DMS153 treated with DMSO at 0.1 percent for 48 hours (cell line): ENCODE data around the gene NTN4.
"Not testable (repeated sequence)": the region's sequence is repeated elsewhere in the genome, so short reads cannot be mapped to it uniquely, and the experiment has no call there.

Experiments used
- DNase-seq: peaks from one replicate; lab custom pipeline; 2025; ENCODE audit not compliant: unreplicated experiment; lab: John Stamatoyannopoulos, UW

NTN4 gene

DNA sequence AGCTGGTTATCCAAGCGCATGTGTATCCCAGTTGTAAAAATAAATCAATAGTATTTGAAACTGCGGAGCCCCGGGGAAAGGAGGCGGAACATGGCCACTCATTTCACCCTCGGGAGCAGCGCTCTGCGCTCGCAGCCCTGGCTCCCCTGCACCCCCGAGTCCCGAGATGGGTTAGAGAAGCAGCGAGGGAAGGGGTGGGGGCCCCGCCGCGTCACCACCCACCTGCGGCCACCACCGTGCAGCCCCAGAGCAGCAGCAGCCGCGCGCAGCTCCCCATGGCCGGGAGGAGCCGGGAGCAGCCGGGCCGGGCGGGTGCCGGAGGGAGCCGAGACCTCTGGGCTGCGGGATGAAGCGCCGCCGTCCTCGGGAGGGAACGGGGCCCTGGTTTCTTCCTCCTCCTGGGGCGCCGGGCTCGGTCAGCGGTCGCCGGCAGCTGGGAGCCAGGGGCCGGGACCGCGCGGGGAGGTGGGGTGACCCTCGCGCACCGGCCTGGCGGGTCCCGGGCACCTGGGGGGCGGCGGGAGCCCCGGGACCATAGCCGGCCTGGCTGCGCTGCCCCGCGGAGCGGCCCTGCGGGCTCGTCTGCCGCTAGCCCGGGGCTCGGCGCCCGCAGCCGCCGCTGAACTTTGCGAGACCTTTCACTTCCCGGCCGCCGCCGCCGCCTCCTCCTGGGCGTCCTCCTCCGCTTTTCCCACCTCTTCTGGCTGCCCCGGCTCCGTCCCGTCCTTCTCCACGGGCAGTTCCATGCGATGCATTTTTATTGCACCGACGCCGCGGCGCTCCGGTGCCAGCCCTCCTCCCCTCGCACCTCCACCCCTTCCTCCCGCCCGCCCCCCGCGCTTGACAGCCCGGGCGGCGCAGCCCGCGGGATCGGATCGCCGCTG lies at the start of gene NTN4:
Gene NTN4 (minus strand): TSS at position 732 of the 884 bp plus-strand sequence. CDS start 455 bp downstream, at position 277.
- peak; percentile 19 for DNase-seq

DNA sequence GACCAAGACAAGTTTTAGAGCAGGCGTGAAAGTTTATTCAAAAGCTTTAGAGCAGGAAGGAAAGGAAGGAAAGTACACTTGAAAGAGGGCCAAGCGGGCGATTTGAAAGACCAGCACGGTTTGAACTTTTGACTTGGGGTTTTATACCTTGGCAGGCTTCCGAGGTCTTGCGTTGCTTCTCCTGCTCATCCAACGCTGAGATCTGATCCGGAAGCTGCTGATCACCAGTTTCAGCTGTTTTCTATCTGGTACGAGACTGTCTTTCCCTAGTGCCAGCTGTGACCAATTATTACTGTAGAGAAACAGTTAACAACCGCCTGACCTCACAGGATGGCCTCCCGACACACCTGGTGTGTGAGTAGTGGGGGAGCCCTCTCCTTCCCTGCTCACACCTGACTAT lies 47.6 kb upstream of the NTN4 start:
- no peak for DNase-seq

DNA sequence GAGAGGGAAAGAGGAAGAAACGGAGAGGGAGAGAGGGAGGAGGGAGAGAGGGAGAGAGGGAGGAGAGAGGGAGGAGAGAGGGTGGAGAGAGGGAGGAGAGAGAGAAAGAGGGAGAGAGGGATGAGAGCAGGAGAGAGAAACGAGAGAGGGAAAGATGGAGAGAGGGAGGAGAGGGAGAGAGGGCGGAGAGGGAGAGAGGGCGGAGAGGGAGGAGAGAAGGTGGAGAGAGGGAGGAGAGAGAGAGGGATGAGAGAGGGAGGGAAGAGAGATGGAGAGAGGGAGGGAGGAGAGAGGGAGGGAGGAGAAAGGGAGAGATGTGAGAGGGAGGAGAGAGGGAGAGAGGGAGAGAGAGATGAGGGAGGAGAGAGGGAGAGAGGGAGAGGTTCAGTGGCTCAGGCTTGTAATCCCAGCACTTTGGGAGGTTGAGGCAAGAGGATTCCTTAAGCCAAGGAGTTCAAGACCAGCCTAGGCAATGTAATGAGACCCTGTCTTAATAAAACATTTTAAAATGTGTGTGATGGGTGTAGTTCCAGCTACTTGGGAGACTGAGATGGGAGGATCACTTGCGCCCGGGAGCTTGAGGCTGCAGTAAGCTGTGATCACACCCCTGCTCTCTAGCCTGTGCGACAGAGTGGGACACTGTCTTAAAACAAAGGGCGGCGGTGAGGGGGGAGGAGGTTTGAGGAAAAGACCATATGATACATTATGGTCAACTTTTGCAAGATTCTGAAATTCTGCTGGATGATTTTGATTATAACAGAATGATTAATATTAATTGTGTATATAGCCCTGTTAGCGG lies 46.9 kb upstream of the NTN4 start:
- no peak for DNase-seq

DNA sequence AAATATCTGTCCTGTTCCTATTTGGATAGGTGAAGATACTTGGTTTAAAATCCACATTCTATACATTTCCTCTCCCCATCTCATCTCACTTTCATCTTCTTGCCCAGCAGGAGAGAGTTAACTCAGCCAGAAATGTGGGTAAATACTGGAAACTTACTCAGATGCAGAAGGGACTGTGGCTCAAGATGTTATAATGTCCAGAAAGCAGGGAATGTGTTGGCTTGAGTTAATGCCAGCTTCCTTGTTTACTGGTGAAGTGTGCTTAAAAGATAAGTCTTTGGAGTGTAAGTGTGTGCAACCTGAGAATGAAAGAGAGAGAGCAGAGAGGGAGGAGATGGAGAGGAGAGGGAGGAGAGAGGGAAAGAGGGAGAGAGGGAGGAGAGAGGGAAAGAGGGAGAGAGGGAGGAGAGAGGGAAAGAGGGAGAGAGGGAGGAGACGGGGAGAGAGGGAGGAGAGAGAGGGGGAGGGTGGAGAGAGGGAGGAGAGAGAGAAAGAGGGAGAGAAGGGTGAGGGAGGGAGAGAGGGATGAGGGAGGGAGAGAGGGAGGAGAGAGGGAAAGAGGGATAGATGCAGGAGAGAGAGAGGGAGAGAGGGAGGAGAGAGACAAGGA lies 46.2 kb upstream of the NTN4 start:
- no peak for DNase-seq

DNA sequence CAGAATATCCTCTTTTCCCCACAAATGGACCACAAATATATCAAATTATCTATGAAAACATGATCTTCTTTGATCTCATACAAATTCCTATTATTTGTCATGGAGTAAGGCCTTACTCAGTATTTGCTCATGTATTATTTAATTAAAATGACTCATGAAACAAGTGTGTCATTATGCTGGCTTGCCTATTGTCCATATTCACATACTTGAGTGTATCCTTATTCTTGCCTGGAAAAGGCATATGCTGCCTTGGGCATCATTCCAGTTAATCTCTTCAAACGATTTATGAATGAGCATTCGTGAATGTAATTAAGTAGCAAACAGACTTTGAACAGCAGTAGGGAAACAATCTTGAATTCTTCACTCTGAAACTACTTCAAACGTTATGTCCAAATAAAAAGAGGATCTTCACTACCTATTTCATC lies 45.6 kb upstream of the NTN4 start:
- DNase-seq = no peak

DNA sequence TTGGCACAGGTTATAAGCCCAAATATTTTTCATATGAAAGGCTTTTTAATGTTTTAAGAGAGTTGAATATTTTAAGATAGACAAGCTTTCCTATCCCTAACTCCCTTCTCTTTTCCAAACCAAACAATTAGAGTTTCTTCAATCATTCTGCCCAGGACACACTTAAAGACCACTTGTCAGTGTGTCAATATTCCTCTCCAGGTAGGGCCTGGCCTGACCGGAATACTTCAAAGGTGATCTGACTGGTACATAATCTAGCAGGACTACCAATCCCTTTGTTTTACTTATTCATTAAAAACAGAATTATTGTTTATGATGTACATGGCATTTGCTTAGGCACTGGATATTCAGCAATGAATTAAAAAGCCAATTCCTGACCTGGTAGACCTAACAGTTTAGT lies 44.0 kb upstream of the NTN4 start:
- no peak for DNase-seq

DNA sequence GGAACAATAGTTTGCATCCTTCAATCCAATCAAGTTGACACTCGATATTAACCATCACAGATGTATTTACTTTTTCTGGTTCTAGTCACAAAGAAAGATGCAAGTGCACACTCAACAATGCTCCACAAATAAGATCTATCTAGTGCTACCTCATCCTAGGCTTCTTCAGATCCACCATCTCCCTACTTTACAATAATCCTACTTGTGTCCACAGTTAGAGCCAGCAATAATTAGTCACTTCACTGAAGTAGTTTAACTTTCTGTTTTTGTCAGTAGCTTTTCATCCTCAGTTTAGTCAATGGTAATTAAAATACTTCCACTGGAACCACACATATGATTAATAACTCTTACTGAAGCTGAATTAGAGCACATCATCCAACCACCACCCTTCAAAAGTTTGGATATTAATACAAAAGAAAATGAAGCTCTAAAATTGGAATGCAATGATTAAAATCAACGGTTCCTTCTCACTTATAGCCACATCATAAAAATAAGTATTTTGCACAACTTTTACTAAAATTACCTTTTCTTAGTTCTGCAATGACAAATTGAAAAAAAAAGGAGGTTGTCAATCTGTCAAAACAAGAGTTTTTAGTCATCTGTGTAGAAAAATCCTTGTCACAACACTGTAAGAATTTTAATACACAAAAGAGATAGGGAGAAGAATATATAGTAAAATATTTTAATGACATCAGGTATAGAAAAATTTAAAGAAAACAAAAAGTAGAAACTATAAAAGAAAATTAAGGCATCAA lies 39.9 kb upstream of the NTN4 start:
- DNase-seq = no peak

DNA sequence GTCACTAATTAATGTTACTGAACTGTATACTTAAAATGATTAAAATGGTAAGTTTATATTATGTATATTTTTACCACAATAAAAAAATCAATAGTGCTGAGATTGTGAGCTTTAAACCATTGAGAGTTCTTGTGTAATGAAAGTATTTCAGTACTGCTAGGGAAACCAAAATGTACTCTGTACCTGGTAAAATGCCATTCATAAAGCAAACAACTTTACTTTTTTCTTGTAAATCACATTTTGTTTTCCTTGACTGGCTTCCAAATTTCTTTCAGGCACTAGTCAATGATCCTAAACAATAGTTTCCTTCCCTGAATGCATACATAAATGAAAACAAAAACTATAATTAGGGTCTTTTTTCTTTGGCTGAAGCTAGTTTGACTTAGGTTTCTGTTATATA lies 38.8 kb upstream of the NTN4 start:
- no peak for DNase-seq

DNA sequence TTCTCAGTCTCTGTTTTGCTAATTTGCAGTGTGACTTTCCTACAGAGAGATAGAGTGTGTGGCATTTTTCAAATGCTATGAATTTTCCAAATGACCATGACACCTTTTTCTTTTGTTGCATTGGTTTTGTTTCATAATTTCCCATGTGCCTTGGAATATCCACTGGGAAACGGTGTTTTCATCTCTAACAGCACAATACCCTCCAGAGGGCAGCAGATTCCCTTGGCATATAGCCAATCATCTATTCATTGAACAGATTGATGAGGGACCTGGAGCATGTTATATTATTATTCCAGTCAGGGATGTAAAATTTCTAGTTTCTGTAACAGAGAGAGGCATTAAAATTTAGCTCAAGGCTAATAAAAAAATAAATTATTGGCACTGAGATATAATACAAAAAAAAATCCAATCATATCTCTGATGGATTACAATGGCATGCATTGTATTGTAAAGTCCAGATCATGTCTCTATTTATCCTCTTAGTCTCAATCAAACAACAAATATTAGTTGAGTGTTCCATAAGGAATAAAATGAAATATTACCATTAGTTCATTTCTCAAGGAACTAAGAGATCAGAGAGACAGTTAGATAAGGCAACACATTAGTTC lies 29.6 kb upstream of the NTN4 start:
- peak; percentile 51 for DNase-seq

DNA sequence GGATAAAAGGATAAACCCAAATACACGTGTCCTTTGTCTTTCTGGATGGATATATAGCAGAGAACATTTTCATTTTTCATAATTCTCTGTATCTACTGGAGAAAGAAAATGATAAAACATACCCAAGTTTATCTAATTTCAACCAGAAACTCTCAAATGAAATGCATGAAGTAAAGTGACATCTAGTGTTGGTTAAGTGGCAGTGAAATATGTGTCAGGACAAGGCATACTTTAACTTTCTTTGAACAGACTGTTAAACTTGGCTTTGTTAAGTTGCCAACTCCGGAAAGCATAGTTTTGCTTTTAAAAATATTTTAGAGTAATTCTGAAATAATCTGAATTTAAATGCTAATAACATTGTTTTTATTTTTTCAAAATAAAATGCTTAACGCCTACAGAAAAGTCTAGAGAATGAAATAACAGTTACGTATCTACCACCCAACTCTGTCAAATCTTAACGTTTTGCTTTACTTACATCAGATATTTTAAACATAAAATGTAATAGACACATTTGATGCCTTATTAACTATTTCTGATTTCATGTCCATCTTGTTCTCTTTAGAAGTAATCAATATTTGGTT lies 25.2 kb upstream of the NTN4 start:
- DNase-seq = peak; percentile 29

DNA sequence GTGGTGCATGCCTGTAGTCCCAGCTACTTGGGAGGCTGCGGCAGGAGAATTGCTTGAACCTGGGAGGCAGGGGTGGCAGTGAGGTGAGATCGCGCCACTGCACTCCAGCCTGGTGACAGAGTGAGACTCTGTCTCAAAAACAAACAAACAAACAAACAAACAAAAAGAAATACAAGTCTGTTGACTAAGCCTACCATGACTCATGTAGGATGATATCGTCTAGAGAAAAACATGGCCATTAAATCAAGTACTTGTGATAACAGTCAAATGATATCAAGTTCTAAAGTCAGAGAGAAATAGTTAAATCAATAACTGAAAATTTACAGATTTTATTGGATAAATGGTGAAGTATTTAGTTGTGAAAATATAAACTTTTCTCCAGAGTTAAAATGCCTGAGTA lies 21.6 kb upstream of the NTN4 start:
- not testable (repeated sequence) for DNase-seq

DNA sequence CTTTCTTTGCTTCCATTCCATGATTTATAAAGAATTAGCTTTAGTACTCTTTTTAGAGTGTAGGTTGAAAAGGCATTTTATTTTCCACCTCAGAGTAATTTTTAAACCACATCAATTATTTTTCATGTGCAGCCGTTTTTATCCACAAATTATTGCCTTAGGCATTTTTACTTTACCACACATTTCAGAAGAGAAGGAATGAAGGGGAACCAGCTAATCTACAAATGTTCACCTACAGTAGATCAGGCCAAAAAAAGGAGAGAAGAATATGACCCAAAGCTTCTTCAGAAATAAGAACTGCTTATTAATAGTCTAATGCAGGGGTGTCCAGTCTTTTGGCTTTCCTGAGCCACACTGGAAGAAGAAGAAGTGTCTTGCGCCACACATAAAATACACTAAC lies 19.8 kb upstream of the NTN4 start:
- no peak for DNase-seq

DNA sequence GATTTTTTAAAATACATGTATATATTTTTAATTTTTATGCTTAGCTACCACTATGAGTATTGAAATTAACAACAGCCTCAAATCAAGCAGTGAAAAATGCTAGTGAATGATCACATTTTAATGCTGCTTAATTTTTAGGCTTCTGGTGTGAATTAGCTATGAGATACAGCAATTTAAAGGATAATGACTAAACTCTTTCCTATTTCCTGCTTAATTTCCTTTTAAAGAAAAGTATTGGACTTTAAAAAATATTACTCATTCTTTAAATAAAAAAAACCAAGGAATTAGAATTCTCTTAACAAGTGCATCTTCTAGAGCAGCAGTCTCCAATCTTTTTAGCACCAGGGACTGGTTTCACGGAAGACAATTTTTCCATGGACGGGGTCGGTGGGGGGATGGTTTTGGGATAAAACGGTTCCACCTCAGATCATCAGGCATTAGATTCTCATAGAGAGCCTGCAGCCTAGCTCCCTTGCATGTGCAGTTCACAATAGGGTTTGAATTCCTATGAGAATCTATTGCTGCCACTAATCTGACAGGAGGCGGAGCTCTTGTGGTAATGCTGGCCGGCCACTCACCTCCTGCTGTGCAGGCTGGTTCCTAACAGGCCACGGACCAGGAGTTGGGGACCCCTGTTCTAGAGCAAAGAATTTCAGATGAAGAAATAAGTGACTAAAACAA lies 18.6 kb upstream of the NTN4 start:
- no peak for DNase-seq

DNA sequence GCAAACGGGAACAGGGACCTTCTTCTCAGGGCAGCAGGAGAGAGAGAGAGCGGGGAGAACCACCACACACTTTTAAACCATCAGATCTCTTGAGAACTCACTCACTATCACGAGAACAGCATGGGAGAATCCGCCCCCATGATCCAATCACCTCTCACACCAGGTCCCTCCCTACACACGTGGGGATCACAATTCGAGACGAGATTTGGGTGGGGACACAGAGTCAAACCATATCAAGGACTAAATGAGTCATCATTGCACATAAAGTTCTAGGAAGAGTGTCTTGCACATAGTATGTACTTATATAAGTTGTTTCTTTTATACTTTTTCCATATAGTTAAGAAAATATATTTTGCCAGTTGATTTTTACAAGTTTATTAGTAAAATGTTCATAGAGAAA lies 17.6 kb upstream of the NTN4 start:
- no peak for DNase-seq

DNA sequence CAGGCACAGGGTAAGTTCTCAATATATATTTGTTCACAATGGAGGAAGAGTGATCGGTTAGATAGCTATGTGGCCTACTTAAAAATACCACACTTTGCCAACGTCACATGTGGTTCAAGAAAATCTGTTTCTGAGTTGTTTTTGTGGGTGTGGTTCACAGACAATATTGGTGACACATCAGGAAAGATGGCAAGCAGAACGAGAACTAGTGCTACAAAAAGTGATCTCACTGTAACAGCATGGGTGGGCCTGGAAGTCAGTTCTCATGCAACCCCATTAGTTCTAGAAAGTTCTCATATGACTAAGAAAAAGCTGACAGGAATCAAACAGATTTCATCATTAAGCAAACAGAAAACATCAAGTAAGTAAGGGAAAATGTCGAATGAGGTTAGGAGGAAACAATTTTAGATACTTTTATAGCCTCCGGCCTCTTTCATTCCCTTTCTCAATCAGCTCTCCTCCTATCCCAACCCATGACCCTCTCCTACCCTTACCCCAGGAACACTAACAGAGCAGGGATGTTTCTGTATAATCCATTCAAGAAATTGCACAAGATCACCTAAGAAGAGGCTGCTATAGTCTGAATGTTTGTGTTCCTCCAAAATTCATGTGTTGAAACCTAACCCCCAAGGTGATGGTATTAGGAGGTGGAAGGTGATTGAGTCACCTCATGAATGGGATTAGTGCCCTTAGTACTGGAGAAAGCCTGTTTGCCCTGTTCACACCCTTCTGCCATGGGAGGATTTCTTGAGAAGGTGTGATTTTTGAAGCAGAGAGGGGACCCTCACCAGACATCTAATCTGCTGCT lies 15.5 kb upstream of the NTN4 start:
- no peak for DNase-seq

DNA sequence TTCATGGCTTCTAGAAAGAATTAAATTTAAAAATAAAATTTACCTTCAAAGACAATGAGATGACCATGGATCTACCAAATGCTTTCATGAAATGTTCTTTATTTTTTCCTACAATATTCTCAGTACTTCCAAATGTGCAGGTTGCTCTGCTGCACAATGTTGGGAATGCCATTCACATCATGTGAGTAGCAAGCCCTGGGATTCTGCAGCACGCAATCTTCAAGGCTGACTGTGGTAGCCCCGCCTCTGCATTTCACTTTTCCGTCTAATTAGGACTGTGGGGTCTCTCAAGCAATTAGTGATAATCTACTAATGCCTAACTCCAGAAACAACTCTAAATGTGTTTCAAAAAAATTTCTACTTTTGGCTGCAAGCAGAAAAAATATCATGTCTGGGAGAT lies 13.7 kb upstream of the NTN4 start:
- no peak for DNase-seq

DNA sequence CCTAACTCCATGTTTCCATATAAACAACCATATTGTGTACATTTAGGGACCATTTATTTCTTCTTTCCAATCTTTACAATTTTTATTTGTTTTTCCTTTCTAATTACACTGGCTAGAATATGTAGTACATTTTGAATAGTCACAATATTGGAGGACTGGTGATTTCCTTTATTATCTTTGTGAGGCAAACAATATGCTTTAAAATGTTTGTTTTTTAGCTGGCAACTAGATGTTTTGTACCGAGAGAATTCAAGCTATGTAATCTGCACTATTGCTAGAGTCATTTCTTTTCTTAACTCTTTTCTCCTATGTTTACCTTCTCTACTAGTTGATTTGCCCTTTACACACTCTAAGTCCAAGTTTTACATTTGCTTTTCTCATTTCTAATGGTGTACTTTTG lies 13.3 kb upstream of the NTN4 start:
- DNase-seq = no peak

DNA sequence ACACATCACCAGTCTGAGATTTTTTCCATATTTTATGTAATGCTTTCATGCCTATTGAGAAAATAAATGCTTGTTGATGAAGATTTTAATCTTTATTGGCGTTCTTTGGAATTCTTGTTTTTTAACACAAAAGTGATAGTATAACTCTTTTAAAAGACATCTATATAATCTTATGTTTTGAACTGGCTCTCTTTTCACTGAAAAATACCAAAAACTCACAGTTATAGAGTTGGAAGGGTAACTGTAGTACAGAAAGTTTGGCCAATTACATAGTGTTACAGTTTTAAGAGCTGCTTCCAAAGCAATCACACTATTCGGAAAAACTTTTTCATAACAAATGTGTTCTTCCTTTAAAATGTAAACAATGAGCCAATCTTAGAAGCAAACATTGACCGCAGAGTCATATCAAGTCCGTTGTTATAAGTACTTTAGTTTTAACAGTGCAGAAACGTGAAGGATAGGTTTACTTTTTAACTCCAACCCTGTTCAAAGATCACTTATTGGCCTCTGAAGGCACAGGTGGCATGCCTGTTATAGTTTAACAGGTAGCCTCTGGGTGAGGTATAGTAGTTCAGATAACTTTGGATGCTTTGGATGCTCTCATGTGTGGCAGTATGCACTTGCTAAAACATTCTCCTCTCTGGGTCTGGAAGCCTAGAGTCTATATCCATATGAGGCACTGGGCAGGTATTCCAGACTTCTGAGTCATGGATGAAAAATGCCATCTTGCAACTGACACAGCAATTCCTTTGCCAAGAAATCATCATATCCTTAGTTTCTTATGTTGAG lies 12.1 kb upstream of the NTN4 start:
- DNase-seq = no peak
